ENCODE data around the gene NEDD4L.
"Not testable (repeated sequence)": the region's sequence is repeated elsewhere in the genome, so short reads cannot be mapped to it uniquely, and the experiment has no call there.

The NEDD4L gene

DNA sequence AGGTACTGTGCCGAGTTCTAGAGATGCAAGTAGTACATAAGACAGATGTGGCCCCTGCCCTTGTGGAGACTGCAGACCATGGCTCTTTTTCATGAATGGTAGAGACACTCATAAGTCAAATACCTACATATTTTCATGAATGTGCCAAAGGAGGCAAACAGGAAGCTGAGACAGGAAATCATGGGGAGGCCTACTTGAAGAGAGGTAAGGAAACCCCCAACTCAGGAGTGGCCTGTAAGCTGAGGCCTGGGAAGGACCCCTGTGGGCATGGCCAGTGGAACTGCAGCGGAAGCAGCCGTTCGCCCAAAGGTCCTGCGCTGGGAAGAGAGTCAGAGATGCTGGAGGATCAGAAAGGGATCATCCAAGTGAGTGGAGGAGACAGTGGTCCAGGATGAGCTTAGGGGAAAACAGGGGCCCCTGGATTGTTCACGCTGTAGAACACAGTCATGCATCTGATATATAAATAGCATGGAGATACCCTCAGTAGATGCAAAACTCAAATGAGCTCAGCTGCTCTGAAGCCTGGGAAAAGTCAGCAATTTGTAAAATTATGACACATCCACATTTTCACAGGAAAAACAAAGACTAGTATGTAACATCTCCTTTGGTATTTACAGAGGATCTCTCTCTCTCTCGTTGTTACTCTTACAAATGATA, 228.9 kb downstream of the NEDD4L start:
- no peak for DNase-seq
- intact Hi-C loops (cut with DNase I), result no loop called here

GRCh38 chr18:58275176-58275575, 231.2 kb downstream of the NEDD4L start:
- DNase-seq, result no peak
- intact Hi-C loops (cut with DNase I), result no loop called here

DNA sequence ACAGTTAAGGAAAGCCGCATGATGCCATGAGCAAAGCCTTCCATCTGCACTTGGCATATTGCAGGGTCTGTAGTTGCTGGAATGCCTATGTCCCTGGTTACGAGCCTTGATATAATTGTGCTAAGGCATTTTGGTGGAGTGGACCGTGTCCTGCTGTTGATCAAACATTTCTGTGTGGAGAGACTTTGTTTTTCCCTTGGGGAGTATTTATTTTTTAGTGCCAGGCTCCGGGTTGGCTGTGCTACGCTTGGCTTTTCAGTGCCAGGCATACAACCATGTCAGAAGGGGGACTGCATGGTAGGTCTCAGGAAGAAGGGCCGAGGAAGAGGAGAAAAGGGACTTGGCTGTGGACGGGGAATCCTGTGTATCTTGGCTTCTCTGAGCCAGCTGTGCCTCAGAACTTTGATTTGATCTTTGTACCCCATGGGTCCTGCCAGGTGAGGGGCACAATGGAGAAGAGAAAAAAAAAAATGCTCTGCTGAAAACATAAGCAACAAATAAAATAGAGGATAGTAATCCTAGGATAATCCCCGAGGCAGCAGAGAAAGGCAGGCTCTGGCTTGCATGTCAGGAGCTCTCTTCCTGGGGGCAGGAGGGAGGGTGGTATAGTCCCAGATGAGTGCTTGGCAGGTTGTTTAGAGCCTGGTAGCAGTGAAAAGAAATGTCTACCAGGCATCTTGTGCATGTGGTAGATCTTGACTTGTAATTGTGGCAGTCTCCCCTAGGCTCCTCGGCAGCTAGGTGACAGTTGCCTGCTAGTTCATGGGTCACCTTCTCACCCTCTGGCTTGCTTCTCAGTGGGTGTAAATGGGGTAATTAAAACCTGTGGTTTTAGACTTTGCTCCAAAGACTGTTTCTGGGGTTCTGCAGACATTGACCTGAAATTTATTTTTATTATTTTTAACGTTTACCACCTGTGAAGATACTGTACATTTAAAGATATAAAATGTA, 233.0 kb downstream of the NEDD4L start:
- DNase-seq, result no peak
- intact Hi-C loops (cut with DNase I), result no loop called here

- DNase-seq, result no peak
- intact Hi-C loops (cut with DNase I), result no loop called here
Observed at GRCh38 chr18:58279504-58280175, 235.6 kb downstream of the NEDD4L start.

- intact Hi-C loops (cut with DNase I), result no loop called here
- peak in 1 of 10 donors; percentile 74 for DNase-seq
Observed at GRCh38 chr18:58280191-58280590, 236.2 kb downstream of the NEDD4L start.

DNA sequence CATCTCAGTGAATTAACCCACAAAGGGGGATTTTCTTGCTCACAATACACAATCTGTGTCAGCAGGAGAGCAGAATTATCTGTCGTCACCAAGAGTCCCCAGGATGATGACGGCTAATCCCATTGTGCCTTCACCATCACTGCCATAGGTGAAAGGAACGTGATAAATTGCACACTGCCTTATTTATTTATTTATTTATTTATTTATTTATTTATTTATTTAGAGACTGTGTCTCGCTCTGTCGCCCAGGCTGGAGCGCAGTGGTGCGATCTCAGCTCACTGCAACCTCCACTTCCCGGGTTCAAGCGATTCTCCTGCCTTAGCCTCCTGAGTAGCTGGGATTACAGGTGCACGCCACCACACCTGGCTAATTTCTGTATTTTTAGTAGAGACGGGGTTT, 238.8 kb downstream of the NEDD4L start:
- DNase-seq; intact Hi-C loops (cut with DNase I): not testable (repeated sequence)

- DNase-seq, result no peak
- intact Hi-C loops (cut with DNase I), result no loop called here
Observed at GRCh38 chr18:58284699-58285448, 240.8 kb downstream of the NEDD4L start.

- intact Hi-C loops (cut with DNase I), result no loop called here
- no peak for DNase-seq
Observed at GRCh38 chr18:58285449-58286130, 241.6 kb downstream of the NEDD4L start.

DNA sequence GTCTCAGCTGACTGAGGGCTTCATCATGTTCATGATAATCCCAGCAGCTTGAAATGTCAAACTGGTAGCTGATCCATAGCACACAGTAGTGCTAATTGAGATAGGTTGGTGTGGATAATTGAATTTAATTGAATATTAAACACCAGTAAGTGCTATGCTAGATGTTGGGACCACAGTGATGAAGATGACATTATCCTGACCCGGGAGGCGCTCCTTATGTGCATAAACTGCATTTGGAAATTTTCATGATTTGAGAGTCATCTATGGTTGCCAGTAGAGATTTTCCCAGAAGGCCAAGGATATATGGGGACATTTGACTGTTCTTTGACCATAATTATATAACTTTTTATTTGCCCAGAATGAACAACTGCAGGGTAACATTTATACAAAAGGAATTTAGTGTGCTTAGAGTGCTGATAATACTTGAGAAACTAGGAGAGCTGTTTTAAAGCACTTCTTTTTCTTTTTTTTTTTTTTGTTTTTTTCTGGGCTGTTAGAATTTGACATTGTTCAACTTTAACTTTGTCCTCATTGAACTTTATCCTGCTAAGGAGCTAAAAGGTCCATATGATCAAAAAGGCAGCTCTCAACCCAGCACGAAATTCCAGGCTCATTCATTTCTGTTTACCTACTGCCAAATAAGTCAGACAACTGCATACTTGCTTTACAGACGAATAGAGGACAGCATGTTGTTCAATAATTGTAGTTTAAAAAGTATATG, 242.8 kb downstream of the NEDD4L start:
- no peak for DNase-seq

GRCh38 chr18:58287353-58288274, 243.6 kb downstream of the NEDD4L start:
- no peak for DNase-seq
- intact Hi-C loops (cut with DNase I), result no loop called here

More for the DNA sequence above, 242.8 kb downstream of the NEDD4L start:
- intact Hi-C loops (cut with DNase I), result no loop called here

- peak in 5 of 10 donors; percentile 35 to 89 (median 86) for DNase-seq
- intact Hi-C loops (cut with DNase I), result no loop called here
Observed at GRCh38 chr18:58288921-58289797, 245.1 kb downstream of the NEDD4L start.

DNA sequence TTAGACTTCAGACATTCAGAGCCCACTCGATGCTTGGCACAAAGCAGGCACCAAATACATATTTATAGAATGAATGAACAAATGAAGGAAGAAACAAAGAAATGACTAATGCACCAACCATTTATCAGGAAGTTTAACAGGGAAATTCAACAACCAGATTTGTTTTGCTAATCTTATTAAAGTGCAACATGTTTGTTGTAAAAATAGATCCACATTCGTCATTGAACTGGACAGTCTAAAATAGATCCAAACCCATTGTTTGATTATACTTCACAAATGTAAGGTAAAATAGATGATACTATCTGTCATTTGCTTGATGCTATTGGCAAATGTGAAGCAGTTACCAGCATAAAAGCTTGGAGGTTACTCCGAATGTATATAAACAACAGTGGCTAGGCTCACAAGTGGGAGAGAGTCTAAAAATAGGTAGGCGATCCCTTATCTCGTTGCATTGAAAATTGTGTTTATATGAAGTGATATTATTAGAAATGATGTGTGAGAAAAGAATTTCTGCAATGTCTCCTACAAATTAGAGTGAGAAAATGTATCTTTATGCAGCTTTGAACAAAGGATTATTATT, 246.2 kb downstream of the NEDD4L start:
- intact Hi-C loops (cut with DNase I), result no loop called here
- no peak for DNase-seq

DNA sequence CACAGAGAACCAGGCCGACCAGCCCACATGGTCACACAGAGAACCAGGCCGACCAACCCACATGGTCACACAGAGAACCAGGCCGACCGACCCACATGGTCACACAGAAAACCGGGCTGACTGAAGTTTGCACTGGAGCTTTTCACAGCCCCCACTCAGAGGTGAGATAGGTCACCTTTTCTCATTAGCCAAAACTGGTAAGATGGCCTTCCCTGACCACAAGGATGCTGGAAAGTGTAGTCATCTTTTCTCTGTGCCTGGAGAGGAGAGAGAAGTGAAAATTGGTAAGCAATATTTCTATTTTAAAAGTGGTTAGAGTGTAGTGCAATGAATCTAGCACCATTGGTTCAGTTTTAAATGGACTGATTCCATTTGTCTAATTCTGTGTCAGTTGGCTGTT, 247.1 kb downstream of the NEDD4L start:
- peak in 1 of 10 donors; percentile 79 for DNase-seq
- intact Hi-C loops (cut with DNase I), result no loop called here

GRCh38 chr18:58292638-58293037, 248.6 kb downstream of the NEDD4L start:
- intact Hi-C loops (cut with DNase I), result no loop called here
- DNase-seq, result no peak

DNA sequence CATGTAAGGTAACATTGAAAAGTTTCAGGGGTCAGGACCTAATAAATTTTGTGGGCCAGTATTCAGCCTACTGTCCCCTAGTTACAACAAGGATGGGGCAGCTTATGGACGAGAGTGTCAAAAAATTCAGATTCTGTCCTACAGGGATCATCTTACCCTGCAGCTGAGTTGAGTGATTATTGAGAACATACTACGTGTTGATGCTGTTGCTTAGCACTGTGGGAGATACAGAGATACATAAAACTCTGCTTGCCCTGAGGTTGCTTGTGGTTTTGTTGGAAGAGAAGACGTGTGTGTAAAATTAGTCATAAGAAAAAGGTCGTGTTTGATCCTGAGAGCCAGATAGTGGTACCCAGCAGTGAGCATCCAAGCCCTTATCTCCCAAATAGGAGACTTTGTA, 253.2 kb downstream of the NEDD4L start:
- intact Hi-C loops (cut with DNase I), result no loop called here
- no peak for DNase-seq

- intact Hi-C loops (cut with DNase I), result no loop called here
- no peak for DNase-seq
Observed at GRCh38 chr18:58298251-58299134, 254.5 kb downstream of the NEDD4L start.

Measured in posterior cingulate gyrus (tissue), 11 donors.